ENCODE results near the gene DNAJB6.

The DNAJB6 gene

GRCh38 chr7:157391036-157391710 lies 54.4 kb downstream of the DNAJB6 start:
- in situ Hi-C loops (cut with HindIII; ENCODE audit: low sequenced_read_pairs) = no loop called here
- TF ChIP-seq CTCF (IDR thresholded peaks at IDR 0.05; ENCODE audit: low read depth, low read length) = no peak
- no peak for DNase-seq (ENCODE audit: low read depth, low spot score)
- H3K4me3 ChIP-seq (ENCODE audit: low read depth, low read length) = no peak overlapping the region

GRCh38 chr7:157392256-157393037 lies 55.6 kb downstream of the DNAJB6 start:
- in situ Hi-C loops (cut with HindIII; ENCODE audit: low sequenced_read_pairs) = no loop called here
- H3K4me3 ChIP-seq (ENCODE audit: low read depth, low read length) = no peak overlapping the region
- DNase-seq (ENCODE audit: low read depth, low spot score) = no peak
- no peak for TF ChIP-seq CTCF (IDR thresholded peaks at IDR 0.05; ENCODE audit: low read depth, low read length)

GRCh38 chr7:157394246-157395191 lies 57.7 kb downstream of the DNAJB6 start:
- peak; percentile 22 for DNase-seq (ENCODE audit: low read depth, low spot score)
- H3K4me3 ChIP-seq (ENCODE audit: low read depth, low read length) = no peak overlapping the region
- TF ChIP-seq CTCF (IDR thresholded peaks at IDR 0.05; ENCODE audit: low read depth, low read length) = no peak
- in situ Hi-C loops (cut with HindIII; ENCODE audit: low sequenced_read_pairs) = no loop called here

- DNase-seq (ENCODE audit: low read depth, low spot score) = no peak
- in situ Hi-C loops (cut with HindIII; ENCODE audit: low sequenced_read_pairs) = no loop called here
- H3K4me3 ChIP-seq (ENCODE audit: low read depth, low read length) = no peak overlapping the region
- no peak for TF ChIP-seq CTCF (IDR thresholded peaks at IDR 0.05; ENCODE audit: low read depth, low read length)
Observed at GRCh38 chr7:157395206-157395605, 58.4 kb downstream of the DNAJB6 start.

- no peak for TF ChIP-seq CTCF (IDR thresholded peaks at IDR 0.05; ENCODE audit: low read depth, low read length)
- H3K4me3 ChIP-seq (ENCODE audit: low read depth, low read length) = no peak overlapping the region
- DNase-seq (ENCODE audit: low read depth, low spot score) = no peak
- in situ Hi-C loops (cut with HindIII; ENCODE audit: low sequenced_read_pairs) = no loop called here
Observed at GRCh38 chr7:157396316-157397035, 59.7 kb downstream of the DNAJB6 start.
